Neural cell (in vitro differentiated cells): ENCODE measurements around the gene ITPR3. TPM values are rescaled to one million over a fixed set of nuclear protein-coding genes. Genes with fewer than 3 reads are reported as not detected.

ENCODE experiments used
- H2AFZ ChIP-seq: fragments of 200-600, 300-800 bp; sonication (generic), shearing (Covaris generic); 2 replicates; pipeline ENCODE4 v1.6.0; 2014; ENCODE audit warnings: low read depth, mild to moderate bottlenecking, antibody characterized with exemption, low read length, moderate library complexity
- H3F3A ChIP-seq: fragments of 200-600 bp; shearing (Covaris generic); 2 replicates; pipeline ENCODE4 v1.6.1; 2016; ENCODE audit warnings: mild to moderate bottlenecking, moderate library complexity, mixed read lengths, antibody characterized with exemption, low read length; ENCODE audit not compliant: insufficient read depth, poor library complexity, severe bottlenecking
- H3K27ac ChIP-seq: fragments of 200-600, 300-800 bp; sonication (generic), shearing (Covaris generic); 2 replicates; pipeline ENCODE4 v1.5.1; 2014; ENCODE audit warnings: mild to moderate bottlenecking, low read length, moderate library complexity
- H3K27me3 ChIP-seq: fragments of 300-800, 200-600 bp; sonication (generic), shearing (Covaris generic); 2 replicates; pipeline ENCODE4 v1.6.0; 2014; ENCODE audit warnings: mild to moderate bottlenecking, low read depth, low read length, moderate library complexity; ENCODE audit not compliant: insufficient read depth
- H3K36me3 ChIP-seq: fragments of 300-800, 200-600 bp; sonication (generic), shearing (Covaris generic); 2 replicates; pipeline ENCODE4 v1.5.1; 2014; ENCODE audit warnings: mild to moderate bottlenecking, antibody characterized with exemption, low read length, moderate library complexity; ENCODE audit not compliant: insufficient read depth
- H3K4me2 ChIP-seq: fragments of 300-800, 200-600 bp; sonication (generic), shearing (Covaris generic); 2 replicates; pipeline ENCODE4 v1.6.0; 2014; ENCODE audit warnings: mild to moderate bottlenecking, low read length
- H3K4me3 ChIP-seq: fragments of 300-800, 200-600 bp; sonication (generic), shearing (Covaris generic); 2 replicates; pipeline ENCODE4 v1.5.1; 2014; ENCODE audit warnings: mild to moderate bottlenecking, low read length, moderate library complexity
- H3K79me2 ChIP-seq: fragments of 200-600 bp; shearing (Covaris generic); replicated peaks from 2 replicates; pipeline ENCODE4 v1.6.0; 2014; ENCODE audit warnings: mild to moderate bottlenecking, low read length, moderate library complexity; ENCODE audit not compliant: insufficient read depth
- H3K9ac ChIP-seq: fragments of 300-800, 200-600 bp; sonication (generic), shearing (Covaris generic); 2 replicates; pipeline ENCODE4 v1.6.1; 2016; ENCODE audit warnings: mild to moderate bottlenecking, low read length, mixed read lengths
- H3K9me2 ChIP-seq: fragments of 200-600 bp; shearing (Covaris generic); 2 replicates; pipeline ENCODE4 v1.6.1; 2016; ENCODE audit warnings: mild to moderate bottlenecking, low read length, mixed read lengths; ENCODE audit not compliant: insufficient read depth
- H3K9me3 ChIP-seq: fragments of 200-600, 300-800 bp; sonication (generic), shearing (Covaris generic); 2 replicates; pipeline ENCODE4 v1.6.1; 2016; ENCODE audit warnings: mild to moderate bottlenecking, mixed run types, low read length, moderate library complexity, mixed read lengths
- H4K20me1 ChIP-seq: fragments of 200-600 bp; shearing (Covaris generic); 2 replicates; pipeline ENCODE4 v1.6.1; 2016; ENCODE audit warnings: mild to moderate bottlenecking, mixed run types; ENCODE audit not compliant: insufficient read depth
- CTCF ChIP-seq: fragments of 450-650 bp; IDR thresholded peaks from 2 replicates; pipeline ENCODE4 v1.5.1; 2014; ENCODE audit warnings: antibody characterized with exemption, mild to moderate bottlenecking, moderate library complexity; ENCODE audit not compliant: poor library complexity, severe bottlenecking
- EP300 ChIP-seq: fragments of 450-650 bp; conservative IDR thresholded peaks from 2 replicates; pipeline ENCODE4 v1.6.1; 2014; ENCODE audit warnings: antibody characterized with exemption, mild to moderate bottlenecking, moderate library complexity; ENCODE audit not compliant: poor library complexity, severe bottlenecking
- EZH2 ChIP-seq: fragments of 200-600, 300-800 bp; shearing (Covaris generic), sonication (generic); IDR thresholded peaks from 2 replicates; pipeline ENCODE4 v1.6.1; 2014; ENCODE audit warnings: antibody characterized with exemption, low read length, borderline replicate concordance, mild to moderate bottlenecking; ENCODE audit not compliant: insufficient read depth, poor library complexity, severe bottlenecking
- MXI1 ChIP-seq: fragments of 450-650 bp; conservative IDR thresholded peaks from 2 replicates; pipeline ENCODE4 v1.6.1; 2014; ENCODE audit warnings: antibody characterized with exemption, mild to moderate bottlenecking; ENCODE audit not compliant: poor library complexity, severe bottlenecking
- POLR2AphosphoS5 ChIP-seq: IDR thresholded peaks from 2 replicates; pipeline ENCODE4 v1.6.1; 2012
- RAD21 ChIP-seq: fragments of 450-650 bp; conservative IDR thresholded peaks from 2 replicates; pipeline ENCODE4 v1.6.1; 2014; ENCODE audit warnings: antibody characterized with exemption, mild to moderate bottlenecking, moderate library complexity
- SMC3 ChIP-seq: fragments of 450-650 bp; conservative IDR thresholded peaks from 2 replicates; pipeline ENCODE4 v1.6.1; 2014; ENCODE audit warnings: antibody characterized with exemption, mild to moderate bottlenecking, moderate library complexity; ENCODE audit not compliant: poor library complexity
- TAF1 ChIP-seq: IDR thresholded peaks from 2 replicates; pipeline ENCODE4 v1.6.1; 2012; ENCODE audit warnings: low read depth
- polyA plus RNA-seq: library from polyadenylated mRNA; depleted of rRNA; stranded (reverse); fragments of >200 nt; gene quantifications from 2 replicates; pipeline ENCODE4 v1.2.3, GENCODE V29; 2014
- TF ChIP-seq, protein P1 (sequence below): IDR thresholded peaks from 2 replicates; pipeline ENCODE4 v1.6.1; 2012; ENCODE audit warnings: borderline replicate concordance

ITPR3 gene
- polyA plus RNA-seq, 1 donor from 2014 or later = 0.11 TPM

DNA sequence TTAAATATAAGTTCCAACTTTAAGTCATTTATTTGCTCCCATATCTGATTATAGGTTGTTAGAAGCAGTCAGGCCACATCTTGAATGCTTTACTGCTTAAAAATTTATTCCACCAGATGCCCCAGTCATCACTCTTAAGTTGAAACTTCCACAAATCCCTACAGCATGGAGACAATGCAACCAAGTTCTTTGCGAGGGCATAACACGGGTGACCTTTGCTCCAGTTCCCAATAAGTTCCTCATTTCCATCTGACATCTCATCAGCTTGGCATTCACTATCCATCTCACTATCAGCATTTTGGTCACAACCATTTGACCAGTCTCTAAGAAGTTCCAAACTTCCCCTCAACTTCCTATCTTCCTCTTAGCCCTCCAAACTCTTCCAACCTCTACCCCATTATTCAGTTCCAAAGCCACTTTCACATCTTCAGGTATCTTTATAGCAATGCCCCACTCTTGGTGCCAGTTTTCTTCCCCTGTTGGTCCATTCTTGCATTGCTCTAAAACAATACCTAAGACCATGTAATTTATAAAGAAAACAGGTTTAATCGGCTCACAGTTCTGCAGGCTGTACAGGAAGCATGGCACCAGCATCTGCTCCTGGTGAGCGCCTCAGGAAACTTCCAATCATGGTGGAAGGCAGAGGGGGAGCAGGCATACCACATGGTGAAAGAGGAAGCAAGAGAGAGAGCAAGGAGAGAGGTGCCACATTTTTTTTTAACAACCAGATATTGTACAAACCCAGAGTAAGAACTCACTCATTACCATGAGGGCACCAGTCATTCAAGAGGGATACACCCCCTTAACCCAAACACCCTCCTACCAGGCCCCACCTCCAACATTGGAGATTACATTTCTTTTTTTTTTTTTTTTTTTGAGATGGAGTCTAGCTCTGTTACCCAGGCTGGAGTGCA lies 15.9 kb upstream of the ITPR3 start:
- H3K4me2 ChIP-seq = no peak overlapping the region
- H3K79me2 ChIP-seq = no peaks in the 10 kb centered on the region
- H3K9me3 ChIP-seq = no peaks in the 10 kb centered on the region
- no peak overlapping the region for H3K4me3 ChIP-seq
- TF ChIP-seq MXI1 (no peak), EP300 (no peak), SMC3 (no peak), CTCF (no peak), POLR2AphosphoS5 (no peak), TAF1 (no peak), EZH2 (no peak), RAD21 (no peak)
- TF ChIP-seq, protein P1, sequence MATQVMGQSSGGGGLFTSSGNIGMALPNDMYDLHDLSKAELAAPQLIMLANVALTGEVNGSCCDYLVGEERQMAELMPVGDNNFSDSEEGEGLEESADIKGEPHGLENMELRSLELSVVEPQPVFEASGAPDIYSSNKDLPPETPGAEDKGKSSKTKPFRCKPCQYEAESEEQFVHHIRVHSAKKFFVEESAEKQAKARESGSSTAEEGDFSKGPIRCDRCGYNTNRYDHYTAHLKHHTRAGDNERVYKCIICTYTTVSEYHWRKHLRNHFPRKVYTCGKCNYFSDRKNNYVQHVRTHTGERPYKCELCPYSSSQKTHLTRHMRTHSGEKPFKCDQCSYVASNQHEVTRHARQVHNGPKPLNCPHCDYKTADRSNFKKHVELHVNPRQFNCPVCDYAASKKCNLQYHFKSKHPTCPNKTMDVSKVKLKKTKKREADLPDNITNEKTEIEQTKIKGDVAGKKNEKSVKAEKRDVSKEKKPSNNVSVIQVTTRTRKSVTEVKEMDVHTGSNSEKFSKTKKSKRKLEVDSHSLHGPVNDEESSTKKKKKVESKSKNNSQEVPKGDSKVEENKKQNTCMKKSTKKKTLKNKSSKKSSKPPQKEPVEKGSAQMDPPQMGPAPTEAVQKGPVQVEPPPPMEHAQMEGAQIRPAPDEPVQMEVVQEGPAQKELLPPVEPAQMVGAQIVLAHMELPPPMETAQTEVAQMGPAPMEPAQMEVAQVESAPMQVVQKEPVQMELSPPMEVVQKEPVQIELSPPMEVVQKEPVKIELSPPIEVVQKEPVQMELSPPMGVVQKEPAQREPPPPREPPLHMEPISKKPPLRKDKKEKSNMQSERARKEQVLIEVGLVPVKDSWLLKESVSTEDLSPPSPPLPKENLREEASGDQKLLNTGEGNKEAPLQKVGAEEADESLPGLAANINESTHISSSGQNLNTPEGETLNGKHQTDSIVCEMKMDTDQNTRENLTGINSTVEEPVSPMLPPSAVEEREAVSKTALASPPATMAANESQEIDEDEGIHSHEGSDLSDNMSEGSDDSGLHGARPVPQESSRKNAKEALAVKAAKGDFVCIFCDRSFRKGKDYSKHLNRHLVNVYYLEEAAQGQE = no peak
- H3F3A ChIP-seq = no peaks in the 10 kb centered on the region
- H3K9me2 ChIP-seq = no peaks in the 10 kb centered on the region
- no peak overlapping the region for H3K9ac ChIP-seq
- no peaks in the 10 kb centered on the region for H3K36me3 ChIP-seq
- no peak overlapping the region for H3K27ac ChIP-seq
- H4K20me1 ChIP-seq = no peaks in the 10 kb centered on the region
- no peaks in the 10 kb centered on the region for H3K27me3 ChIP-seq
- no peak overlapping the region for H2AFZ ChIP-seq

DNA sequence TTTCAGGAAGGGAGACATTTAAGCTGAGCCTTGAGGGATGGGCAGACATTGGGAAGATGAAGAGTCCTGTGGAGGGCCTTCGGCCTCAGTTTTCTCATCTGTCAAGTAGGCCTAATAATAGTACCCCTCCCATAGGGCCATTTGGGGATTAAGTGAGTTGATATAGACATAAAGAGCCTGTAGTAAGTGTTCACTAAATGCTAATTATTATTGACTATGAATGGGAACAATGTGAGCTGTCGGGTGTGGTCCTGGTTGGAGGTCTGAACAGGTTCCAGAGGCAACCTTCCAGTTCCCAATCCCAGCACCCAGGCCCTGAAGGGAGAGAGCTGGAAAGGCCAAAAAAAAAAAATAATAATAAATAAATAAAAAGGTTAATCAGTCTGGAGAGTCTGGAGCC lies 14.5 kb upstream of the ITPR3 start:
- Histone ChIP-seq H3K36me3 (no peaks in the 10 kb centered on the region), H3K79me2 (no peaks in the 10 kb centered on the region), H3K27ac (no peak overlapping the region), H3K4me3 (no peak overlapping the region), H3K9me2 (no peaks in the 10 kb centered on the region), H3K9me3 (no peaks in the 10 kb centered on the region), H3K4me2 (no peak overlapping the region), H3K9ac (no peak overlapping the region), H3F3A (no peaks in the 10 kb centered on the region), H3K27me3 (no peaks in the 10 kb centered on the region), H2AFZ (no peak overlapping the region), H4K20me1 (no peaks in the 10 kb centered on the region)
- TF ChIP-seq EP300 (no peak), EZH2 (no peak), RAD21 (no peak), POLR2AphosphoS5 (no peak), MXI1 (no peak), TAF1 (no peak), SMC3 (no peak), CTCF (no peak)
- TF ChIP-seq, protein P1 = no peak
